ENCODE results near the gene CCDC6. TPM values are rescaled to one million over a fixed set of nuclear protein-coding genes. Genes with fewer than 3 reads are reported as not detected.
"Not testable (repeated sequence)": the region's sequence is repeated elsewhere in the genome, so short reads cannot be mapped to it uniquely, and the experiment has no call there.

Gene CCDC6
- total RNA-seq, 1 donor from 2014 or later, result 50.6 TPM

DNA sequence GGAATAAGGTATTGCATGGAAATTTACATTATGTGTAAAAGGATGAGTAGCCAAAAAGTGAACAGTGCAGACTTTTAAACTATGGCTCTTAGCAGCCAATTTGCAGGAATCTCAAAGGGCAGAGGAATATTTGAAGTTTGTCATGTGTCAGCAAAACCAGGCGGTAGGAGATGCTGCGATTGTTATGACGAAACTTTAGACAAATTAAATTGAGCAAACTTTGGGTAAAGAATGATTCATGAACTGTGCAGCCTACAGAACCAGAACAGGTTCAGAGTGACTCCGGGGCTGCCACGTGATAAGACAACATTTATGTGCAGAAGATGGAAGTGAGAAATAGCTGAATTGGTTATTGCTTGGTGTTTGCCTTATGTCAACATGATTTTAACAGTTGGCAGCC is 39.2 kb upstream of the CCDC6 start:
- Histone ChIP-seq H3K4me1 (no peaks in the 10 kb centered on the region), H3K27me3 (ENCODE audit: low read depth) (no peaks in the 10 kb centered on the region), H3K36me3 (no peaks in the 10 kb centered on the region), H3K9me3 (no peaks in the 10 kb centered on the region), H3K27ac (no peak overlapping the region), H3K4me3 (no peak overlapping the region)
- no peak for ATAC-seq
- DNase-seq, result no peak
- TF ChIP-seq CTCF (IDR thresholded peaks at IDR 0.05), result no peak
- intact Hi-C loops (cut with DNase I), result no loop called here

DNA sequence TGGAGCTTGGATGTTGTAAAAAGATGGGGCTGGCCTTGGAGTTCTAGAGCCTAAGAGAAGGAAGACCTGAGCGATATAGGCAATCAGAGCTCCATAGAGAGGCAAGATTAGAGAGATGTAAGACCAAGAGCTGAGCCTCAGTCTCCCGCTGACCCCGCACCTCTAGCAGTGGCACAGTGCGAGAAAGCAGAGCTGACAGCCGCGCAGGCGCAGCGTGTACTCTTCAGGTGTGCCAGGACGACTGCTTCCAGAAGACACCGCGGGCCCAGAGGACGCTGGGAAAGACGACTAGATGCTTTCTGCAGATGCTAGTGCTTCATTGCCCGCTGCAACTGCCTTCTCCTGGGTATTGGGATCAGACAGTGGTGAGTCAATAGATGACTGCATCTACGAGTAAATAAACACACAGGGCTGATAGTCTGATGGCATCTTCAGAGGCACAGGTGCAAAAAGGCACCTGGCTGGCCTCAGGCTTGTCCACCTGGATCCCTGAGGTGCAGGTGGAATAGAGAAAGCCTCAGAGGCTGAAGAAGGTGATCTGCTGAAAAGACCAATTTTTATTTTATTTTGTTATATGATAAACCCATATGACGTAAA is 38.1 kb upstream of the CCDC6 start:
- no peak for TF ChIP-seq CTCF (IDR thresholded peaks at IDR 0.05)
- no peaks in the 10 kb centered on the region for H3K36me3 ChIP-seq
- H3K27ac ChIP-seq, result no peak overlapping the region
- H3K4me3 ChIP-seq, result no peak overlapping the region
- H3K4me1 ChIP-seq, result no peaks in the 10 kb centered on the region
- ATAC-seq (no peak), DNase-seq (no peak)
- intact Hi-C loops (cut with DNase I), result no loop called here
- H3K27me3 ChIP-seq (ENCODE audit: low read depth), result no peaks in the 10 kb centered on the region
- H3K9me3 ChIP-seq, result no peaks in the 10 kb centered on the region

- DNase-seq (no peak), ATAC-seq (no peak)
- Histone ChIP-seq H3K4me3 (no peak overlapping the region), H3K36me3 (no peaks in the 10 kb centered on the region), H3K9me3 (no peaks in the 10 kb centered on the region), H3K27me3 (ENCODE audit: low read depth) (no peaks in the 10 kb centered on the region), H3K27ac (no peak overlapping the region), H3K4me1 (no peaks in the 10 kb centered on the region)
- TF ChIP-seq CTCF (IDR thresholded peaks at IDR 0.05), result no peak
- intact Hi-C loops (cut with DNase I), result no loop called here
Measured at GRCh38 chr10:59942556-59942955, 36.2 kb upstream of the CCDC6 start.

GRCh38 chr10:59937720-59938119 is 31.4 kb upstream of the CCDC6 start:
- DNase-seq (no peak), ATAC-seq (no peak)
- no peaks in the 10 kb centered on the region for H3K4me1 ChIP-seq
- no peaks in the 10 kb centered on the region for H3K9me3 ChIP-seq
- no peaks in the 10 kb centered on the region for H3K36me3 ChIP-seq
- no peaks in the 10 kb centered on the region for H3K27me3 ChIP-seq (ENCODE audit: low read depth)
- intact Hi-C loops (cut with DNase I), result no loop called here
- no peak overlapping the region for H3K4me3 ChIP-seq
- TF ChIP-seq CTCF (IDR thresholded peaks at IDR 0.05), result no peak
- no peak overlapping the region for H3K27ac ChIP-seq

- Histone ChIP-seq H3K27me3 (ENCODE audit: low read depth) (no peaks in the 10 kb centered on the region), H3K4me3 (no peak overlapping the region), H3K9me3 (no peaks in the 10 kb centered on the region), H3K27ac (no peak overlapping the region), H3K4me1 (no peaks in the 10 kb centered on the region), H3K36me3 (no peaks in the 10 kb centered on the region)
- intact Hi-C loops (cut with DNase I), result no loop called here
- DNase-seq (no peak), ATAC-seq (no peak)
- TF ChIP-seq CTCF (IDR thresholded peaks at IDR 0.05), result no peak
Measured at GRCh38 chr10:59934701-59935100, 28.3 kb upstream of the CCDC6 start.

- DNase-seq; H3K27me3 ChIP-seq (ENCODE audit: low read depth); H3K9me3 ChIP-seq; H3K27ac ChIP-seq; H3K4me3 ChIP-seq; intact Hi-C loops (cut with DNase I); H3K4me1 ChIP-seq; ATAC-seq; H3K36me3 ChIP-seq: not testable (repeated sequence)
Measured at GRCh38 chr10:59930788-59931521, 24.6 kb upstream of the CCDC6 start.
